Kidney tubule cell (primary cell): Measurements from ENCODE around the gene PTOV1.

Experiments used
- DNase-seq: peaks from one replicate; pipeline ENCODE4 v3.0.0-alpha.2; 2018; ENCODE audit warnings: low spot score

PTOV1 gene

DNA sequence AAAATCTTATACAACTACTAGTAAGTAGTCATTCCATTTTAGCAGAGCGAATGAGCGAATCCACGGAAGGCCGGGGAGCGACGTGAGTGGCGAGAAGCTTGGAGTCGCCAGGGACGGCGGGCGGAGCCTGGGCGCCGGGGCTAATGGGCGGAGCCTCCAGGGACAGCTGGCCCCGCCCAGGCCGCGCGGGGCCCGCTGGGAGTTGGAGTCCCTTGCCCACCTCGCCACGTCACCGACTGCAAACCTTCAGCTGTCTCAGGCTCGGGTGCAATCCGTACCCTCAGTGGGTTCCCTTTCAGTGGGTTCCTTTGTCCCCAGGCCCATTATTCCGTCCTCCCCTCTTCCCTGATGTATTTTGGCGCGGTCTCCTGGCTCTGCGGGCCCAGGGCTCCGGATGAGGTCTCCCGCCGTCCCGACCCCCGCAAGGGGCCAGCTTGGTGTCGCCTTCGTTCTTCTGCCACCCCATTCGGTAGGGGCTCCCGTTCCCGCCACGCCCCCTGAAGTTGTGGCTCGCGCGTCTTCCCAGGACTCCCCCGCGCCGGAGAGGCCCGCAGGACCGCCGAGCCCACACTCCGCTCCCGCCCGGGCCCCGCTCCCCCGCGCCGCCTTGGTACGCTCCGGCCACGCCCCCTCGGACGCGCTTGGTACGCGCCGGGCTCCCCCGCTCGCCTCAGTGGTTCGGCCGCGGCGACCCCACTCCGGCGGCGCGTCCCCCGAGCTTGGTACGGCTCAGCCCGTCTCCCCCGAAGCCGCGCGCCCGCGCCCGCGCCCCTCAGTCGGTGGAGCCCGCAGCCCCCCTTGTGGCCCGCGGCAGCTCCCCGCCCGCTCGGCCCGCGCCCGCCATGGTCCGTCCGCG is at the start of gene PTOV1:
TSS of gene PTOV1 (plus strand) at position 673 of the 856 bp plus-strand sequence.
- peak; percentile 91 for DNase-seq

DNA sequence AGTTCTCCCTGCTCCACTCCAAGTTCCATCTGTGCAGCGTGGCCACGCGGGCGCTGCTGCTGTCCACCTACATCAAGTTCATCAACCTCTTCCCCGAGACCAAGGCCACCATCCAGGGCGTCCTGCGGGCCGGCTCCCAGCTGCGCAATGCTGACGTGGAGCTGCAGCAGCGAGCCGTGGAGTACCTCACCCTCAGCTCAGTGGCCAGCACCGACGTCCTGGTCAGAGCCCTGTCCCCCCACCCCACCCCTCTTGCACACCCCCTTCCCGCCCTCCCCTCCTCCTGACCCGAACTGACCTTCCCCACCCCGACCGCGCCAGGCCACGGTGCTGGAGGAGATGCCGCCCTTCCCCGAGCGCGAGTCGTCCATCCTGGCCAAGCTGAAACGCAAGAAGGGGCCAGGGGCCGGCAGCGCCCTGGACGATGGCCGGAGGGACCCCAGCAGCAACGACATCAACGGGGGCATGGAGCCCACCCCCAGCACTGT is 49.5 kb upstream of the PTOV1 start:
- DNase-seq = no peak

DNA sequence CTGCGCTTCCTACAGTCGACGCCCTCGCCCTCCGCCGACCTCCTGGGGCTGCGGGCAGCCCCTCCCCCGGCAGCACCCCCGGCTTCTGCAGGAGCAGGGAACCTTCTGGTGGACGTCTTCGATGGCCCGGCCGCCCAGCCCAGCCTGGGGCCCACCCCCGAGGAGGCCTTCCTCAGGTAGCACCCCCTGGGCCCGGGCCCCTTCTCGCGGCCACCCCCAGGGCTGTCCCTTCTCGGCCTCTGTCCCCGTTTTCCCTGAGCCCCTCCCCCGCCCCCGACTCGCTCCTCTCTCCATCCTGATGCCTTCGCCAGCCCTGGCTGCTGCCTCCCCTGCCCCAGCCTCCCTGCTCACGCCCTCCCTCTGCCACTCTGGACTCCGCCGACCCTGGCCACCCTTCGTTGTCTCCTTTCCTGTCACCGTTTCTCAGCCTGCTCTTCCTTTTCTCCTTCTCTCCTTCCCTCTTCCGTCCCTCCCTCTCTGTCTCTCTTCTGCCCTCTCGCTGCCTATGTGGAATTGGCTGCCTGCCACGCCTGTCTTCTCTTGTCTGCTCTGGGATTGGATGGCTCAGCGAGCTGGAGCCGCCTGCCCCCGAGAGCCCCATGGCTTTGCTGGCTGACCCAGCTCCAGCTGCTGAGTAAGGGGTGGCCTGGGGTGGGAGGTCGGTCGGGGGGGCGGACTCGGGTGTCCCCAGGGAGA is 48.8 kb upstream of the PTOV1 start:
- peak; percentile 76 for DNase-seq

DNA sequence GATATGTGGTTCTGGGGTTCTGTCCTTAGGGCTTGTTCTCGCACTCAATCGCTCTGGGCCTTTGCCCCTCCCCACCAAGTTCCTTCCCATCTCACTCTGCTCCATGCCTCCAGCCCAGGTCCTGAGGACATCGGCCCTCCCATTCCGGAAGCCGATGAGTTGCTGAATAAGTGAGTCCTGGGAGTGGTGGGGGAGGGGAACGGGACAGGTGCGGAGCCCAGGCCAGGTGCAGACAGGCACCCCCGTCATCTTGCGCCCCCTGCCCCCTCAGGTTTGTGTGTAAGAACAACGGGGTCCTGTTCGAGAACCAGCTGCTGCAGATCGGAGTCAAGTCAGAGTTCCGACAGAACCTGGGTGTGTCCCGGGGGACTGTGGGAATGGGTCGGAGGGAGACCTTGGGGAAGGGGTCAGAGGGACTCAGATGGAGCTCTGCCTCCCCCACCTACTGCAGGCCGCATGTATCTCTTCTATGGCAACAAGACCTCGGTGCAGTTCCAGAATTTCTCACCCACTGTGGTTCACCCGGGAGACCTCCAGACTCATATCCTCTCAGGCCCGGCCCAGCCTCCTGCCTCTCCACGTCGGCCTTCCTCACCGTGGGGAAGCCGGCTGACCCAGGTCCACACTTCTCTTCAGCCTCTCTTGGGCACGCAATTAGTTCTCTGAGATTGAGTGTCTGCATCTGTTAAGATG is 48.0 kb upstream of the PTOV1 start:
- DNase-seq = no peak

DNA sequence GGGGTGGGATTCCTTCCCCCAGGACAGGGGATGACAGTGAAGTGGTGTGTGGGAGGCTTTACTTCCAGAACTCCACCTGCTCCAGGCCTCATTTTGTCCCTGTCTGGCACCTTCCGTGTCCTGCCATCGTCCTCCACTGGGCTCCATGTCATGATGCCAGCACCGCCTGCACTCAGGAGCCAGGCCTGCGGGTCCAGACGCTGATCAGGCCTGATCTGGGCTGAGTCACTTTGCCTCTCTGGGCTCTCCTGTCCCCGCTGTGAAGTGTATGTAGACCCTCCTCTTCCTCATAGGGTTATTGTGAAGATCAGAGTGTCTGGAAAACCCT is 47.5 kb upstream of the PTOV1 start:
- DNase-seq = no peak

DNA sequence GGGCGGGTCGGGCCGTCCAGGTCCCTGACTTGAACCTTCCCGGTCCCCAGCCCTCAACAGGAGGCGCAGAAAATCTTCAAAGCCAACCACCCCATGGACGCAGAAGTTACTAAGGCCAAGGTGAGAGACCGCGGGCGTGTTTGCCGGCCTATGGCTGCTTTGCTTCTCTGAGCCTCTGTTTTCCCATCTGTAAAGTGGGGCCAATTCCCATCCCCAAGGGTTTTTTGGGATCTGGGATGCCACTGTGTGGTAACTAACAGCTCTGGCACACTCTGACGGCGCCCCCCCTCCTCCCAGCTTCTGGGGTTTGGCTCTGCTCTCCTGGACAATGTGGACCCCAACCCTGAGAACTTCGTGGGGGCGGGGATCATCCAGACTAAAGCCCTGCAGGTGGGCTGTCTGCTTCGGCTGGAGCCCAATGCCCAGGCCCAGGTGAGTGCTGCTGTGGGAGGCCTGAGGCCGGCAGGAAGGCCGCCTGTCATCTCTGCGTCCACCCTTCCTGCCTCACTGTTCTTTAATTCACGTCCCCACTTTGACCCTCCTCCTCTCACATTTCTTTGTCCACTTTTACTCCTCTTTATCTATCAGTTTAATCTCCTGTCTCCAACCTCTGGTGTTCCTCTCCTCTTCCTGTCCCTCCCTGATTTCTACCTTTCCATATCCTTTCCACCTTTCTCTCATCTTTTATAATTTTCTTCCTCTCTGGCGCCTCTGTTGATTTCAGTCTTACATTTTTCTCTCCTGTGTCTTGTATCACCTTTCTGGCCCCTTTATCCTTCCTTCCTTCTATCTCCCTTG is 44.9 kb upstream of the PTOV1 start:
- DNase-seq = no peak

DNA sequence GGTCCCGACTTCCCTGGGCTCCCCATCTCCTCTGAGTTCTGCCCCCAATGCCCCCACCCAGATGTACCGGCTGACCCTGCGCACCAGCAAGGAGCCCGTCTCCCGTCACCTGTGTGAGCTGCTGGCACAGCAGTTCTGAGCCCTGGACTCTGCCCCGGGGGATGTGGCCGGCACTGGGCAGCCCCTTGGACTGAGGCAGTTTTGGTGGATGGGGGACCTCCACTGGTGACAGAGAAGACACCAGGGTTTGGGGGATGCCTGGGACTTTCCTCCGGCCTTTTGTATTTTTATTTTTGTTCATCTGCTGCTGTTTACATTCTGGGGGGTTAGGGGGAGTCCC is 44.4 kb upstream of the PTOV1 start:
- DNase-seq = no peak

DNA sequence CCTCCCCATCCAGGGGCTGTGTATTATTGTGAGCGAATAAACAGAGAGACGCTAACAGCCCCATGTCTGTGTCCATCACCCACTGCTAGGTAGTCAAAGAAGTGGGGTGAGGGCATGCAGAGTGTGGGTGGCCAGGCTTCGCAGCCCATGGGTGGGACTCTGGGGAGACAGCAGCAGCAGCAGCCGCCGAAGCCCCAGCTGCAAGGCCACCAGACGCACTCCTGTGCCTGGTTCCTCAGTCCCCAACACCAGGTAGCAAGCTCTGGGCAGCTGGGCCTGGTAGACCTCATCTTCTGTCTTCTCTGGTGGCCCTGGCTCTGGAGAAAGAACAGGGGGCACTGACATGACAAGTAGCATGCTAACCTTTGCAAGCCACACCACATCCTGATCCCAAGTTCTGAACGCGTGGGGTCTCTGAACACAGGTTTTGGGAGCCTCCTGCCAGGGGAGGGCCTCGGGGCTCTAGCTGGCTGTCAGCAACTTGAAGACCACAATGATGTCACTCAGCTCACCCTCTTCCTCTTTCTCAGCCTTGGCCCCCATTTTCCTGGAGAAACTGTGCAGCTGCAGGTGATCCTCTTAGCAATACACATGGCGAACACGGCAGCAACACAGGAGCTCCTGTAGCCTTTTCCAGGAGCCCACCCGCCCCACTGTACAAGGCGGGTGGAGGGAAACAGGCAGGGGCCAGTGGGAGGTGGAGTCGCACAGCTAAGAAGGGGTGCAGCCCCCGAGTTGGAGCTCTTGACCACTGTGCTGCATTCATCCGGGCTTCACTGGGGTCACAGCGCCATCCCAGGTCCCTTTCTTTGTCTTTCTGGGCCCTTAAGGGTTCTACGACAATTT is 43.7 kb upstream of the PTOV1 start:
- no peak for DNase-seq

DNA sequence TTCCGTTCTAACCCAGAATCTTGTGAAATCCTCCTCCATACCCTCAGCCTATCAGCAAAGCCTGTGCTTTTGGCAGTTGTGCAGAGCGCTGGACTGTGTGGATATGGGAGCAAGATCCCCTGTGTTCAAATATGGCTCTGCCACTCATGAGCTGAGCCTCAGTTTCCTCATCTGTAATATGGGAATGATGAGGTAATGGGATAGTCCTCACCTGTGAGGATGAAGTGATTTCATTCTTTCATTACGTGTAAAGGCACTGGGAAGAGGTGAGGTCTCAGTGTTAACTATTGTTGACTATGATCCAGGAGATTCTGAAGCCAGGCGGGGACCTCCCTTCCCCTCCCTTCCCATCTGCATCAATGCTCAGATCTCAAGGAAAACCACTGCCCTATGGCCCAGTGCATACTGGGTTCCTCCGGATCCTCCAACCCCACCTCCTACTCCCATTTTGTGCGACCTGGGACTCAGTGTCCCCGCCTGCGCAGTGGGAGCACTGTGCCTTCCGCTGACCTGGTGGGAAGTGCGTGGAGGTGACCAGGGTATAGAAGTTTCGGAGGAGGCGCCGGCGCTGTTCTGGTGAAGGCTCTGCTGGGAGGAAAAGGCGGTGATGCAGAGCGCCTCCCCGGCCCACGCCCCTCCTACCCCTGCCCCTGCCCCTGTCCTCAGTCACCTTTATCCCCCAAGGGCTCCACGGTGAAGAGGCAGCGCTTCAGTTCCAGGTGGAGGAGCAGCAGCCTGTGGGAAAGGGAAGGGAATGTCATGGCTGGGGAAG is 42.9 kb upstream of the PTOV1 start:
- no peak for DNase-seq

DNA sequence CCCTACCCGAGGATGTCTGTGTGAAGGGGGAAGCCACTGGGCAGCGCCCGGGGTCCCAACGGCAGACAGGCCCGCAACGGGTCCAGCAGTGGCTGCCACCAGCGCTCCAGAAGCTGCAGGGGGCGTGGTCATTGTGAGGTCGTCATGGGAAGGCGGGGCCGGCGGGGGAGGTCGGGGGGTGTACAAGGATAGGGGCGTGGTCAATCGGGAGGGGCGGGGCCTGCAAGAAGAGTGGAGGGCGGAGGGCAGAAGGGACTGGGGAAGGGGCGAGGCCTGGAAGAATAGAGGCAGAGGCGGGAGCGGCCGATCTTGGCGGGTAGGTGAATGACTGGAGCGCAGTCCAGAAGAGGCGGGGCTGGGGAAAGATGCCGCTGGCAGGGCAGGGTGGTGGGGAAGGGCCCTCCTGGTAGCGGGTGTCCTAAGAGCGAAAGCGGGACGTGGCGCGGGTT is 42.2 kb upstream of the PTOV1 start:
- DNase-seq = peak; percentile 69

DNA sequence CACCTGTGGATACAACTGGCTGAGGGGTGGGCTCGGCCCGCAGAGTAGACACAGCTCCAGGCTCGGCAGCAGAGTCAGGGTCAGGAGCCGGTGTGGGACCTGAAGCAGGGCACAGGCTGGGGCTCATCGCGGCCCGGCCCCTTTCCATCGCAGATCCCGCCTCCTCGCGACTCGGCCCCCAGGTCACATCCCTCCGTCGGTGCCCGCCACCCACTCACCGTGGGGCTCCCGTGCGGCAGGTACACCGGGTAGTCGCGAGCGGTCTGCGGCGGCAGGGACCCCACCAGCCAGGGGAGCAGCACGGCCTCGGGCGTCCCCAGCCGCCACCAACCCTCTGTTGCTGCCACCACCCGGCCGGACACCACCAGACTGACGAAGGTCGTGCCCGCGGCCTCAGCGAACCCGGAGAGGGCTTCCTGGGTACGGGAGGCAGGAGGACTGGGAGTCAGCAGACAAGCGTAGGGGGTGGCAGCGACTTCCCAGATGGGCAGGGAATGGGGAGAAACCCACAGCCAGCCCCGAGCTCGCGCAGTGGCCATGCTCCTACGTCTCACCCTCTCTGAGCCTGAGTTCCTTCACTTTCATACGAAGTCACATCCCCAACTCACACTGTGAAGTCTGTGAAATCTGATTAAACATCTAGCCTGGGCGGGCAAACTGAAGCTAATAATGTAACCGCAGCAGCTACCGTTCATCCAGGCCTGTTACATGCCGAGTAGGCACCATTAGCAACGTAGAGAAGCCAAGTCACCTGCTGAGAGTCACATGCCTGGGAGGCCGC is 41.6 kb upstream of the PTOV1 start:
- peak; percentile 59 for DNase-seq

DNA sequence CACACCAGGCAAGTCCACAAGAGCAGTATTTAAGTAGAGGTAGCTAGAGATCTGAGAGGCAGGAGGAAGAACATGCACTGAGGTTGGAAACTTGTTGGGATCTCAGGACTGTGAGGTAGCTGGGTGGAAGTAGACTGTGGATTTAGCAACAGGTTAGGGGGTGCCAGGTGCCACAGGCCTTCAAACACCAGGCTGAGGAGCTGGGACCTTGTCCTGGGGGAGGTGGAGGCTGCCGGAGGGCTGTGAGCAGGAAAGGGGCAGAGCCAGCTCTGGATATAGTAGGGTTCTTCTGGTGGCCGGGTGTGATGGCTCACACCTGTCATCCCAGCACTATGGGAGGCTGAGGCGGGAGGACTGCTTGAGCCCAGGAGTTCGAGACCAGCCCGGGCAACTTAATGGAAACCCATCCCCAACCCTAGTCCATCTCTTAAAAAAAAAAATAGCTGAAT is 41.0 kb upstream of the PTOV1 start:
- no peak for DNase-seq

DNA sequence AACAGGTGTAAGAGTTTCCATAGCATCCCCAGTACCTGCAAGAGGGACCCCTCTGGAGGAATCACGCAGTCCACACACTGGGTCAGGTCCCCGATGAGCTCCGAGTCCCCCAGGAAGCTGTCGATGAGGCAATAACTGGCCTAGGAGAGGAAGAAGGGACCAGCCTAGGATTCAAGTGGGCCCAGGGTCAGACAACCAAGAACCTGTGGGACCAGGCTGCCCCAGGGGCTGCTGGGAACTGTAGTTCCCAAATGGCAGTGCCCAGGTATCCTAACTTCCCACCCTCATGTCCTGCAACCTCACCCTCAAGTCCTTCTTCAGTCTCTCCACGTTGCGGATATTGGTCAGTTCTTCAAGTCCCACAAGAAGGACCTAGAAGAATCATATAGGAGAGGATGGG is 39.6 kb upstream of the PTOV1 start:
- no peak for DNase-seq

DNA sequence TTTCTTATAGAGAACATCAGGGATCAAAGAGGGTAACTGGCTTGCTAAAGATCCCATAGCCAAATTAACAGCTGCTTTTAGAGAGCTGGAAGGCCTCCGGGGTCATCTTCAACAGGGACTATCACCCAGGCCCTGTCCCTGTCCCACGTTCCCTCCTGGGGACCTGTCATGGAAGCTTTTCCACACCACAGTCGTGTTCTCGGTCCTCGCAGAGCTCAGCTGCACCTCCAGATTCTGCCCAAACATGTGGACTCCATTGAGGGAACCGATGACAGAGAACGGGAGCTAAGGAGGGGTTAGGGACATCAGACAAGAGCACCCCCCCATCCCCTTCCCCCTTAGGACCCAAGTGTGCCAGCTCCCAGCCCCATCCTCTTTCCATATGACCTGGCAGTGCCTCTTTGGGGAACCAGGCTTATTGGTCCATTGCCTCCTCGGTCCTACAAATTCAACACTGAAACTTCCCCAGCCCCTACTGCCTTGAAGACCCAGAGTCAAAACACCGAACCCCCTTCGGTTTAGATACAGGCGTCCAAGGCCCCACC is 38.4 kb upstream of the PTOV1 start:
- DNase-seq = no peak

DNA sequence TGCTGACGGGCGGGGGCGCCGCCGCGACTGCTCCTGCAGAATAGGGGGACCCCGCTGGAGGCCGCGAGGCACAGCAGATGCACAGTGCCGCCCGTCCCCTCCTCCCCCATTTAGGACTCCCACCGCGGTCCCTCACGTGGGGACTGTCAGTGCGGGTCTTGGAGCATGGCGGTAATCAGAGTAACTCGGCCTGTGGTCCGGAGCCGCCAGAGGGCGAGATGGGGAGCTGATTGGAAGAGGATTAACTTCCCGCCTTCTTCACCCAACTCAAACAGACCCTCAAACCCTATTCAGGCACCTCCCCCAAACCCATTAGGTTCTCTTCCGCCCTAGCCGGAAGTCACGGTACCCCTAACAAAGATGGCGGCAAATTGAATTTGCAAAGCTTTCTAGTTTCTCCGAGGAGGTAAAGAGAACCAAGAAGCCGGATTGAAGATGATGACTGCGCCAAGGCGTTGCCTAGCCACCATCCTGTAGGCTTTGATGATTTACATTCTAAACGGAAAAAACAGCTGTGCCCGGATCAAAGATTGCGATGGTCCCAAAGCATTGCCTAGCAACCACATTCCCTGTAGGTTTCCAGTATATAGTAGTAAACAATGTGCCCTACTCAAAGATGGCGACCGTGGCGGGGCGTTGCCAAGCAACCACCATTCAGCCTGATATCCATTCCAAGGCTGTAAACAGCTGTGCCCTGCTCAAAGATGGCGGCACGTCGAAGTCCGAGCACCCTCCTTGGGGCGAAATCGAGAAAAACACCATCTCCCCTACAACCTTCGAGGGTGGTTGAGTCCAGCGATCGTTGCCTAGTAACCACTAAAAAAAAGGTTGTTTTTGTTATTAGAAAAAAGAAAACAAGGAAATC is 37.7 kb upstream of the PTOV1 start, which contains the start of gene FUZ:
TSS of gene FUZ (minus strand) at position 296 of the 865 bp plus-strand sequence. CDS start at position 110, 186 bp downstream.
- DNase-seq = peak; percentile 98

DNA sequence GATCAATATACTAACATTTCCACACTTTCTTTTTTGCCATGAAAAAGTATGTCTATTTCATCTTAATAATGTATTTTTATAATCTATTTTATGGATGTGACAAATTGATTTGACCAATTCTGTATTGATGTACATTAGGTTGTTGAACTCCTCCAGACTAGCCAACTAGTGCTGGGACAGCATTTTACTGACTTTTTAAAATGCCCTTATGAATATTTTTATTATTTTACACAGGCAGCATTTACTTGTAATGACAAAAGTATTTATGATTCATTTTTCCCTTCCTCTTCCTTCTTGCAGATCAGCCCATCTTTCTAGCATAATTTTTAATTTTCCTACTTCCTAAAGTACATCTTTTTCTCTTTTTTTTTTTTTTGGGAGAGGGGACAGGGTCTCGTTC is 36.9 kb upstream of the PTOV1 start:
- no peak for DNase-seq

DNA sequence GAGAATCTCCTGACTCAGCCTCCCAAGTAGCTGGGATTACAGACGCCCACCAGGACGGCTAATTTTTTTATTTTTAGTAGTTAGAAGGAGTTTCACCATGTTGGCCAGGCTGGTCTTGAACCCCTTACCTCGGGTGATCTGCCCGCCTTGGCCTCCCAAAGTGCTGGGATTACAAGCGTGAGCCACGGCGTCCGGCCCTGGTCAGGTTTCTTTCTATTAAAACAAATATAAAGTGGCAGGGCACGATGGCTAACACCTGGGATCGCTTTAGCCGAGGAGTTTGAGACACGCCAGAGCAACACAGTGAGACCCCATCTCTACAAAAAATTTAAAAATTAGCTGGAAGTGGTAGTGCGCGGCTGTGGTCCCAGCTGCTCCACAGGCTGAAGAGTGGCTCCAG is 34.4 kb upstream of the PTOV1 start:
- no peak for DNase-seq
